WI38 (cell line): ENCODE results near the gene FSIP1.

ENCODE experiments used
- H3K4me3 ChIP-seq: 2 replicates; pipeline ENCODE4 v1.5.1; 2011; ENCODE audit warnings: low read depth, mild to moderate bottlenecking, control low read depth, low read length
- CTCF ChIP-seq: IDR thresholded peaks from 2 replicates; pipeline ENCODE4 v1.5.1; 2012; ENCODE audit warnings: low read depth, mild to moderate bottlenecking, control low read depth, low read length

The FSIP1 gene

DNA sequence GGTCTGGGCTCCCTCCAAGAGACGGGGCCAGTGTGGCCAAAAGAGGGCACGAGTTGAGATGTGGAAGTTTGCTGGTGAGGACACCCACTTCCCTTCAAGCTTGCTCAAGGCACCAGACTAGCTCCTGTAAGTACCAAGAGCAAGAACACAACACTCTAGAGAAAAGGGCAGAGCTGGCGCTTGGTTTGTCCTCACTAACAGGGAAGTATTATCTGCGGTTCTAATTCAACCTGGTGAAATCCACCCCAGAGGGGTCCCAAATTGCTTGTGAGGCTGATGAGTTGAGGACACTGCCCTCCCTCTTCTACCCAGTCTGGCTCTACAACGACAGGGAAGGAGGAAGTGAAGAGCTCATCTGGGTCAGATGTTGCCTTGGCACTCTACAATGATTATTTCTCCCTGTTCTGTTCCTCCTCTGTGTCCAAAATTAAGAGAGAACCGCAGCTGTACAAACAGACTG is 16.9 kb upstream of the FSIP1 start:
- no peak overlapping the region for H3K4me3 ChIP-seq
- no peak for TF ChIP-seq CTCF

DNA sequence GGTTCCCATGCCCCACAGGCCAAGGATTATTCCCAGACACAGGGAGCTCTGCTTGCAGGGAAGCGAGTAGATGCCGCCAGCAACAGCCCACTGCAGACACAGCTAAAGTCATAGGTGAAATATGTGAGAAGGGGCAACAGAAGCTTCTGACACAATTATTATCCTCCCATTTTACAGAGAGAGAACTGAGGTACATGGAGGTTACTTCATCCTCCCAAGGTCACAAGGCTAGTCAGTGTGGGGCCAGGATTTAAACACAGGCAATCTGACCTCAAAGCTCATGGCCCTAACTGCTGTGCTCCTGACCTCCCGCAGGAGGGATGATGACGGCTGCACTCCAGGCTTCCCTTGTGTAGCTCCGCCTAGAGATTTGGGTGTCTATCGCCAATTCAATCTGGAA is 15.7 kb upstream of the FSIP1 start:
- TF ChIP-seq CTCF = no peak
- no peak overlapping the region for H3K4me3 ChIP-seq

DNA sequence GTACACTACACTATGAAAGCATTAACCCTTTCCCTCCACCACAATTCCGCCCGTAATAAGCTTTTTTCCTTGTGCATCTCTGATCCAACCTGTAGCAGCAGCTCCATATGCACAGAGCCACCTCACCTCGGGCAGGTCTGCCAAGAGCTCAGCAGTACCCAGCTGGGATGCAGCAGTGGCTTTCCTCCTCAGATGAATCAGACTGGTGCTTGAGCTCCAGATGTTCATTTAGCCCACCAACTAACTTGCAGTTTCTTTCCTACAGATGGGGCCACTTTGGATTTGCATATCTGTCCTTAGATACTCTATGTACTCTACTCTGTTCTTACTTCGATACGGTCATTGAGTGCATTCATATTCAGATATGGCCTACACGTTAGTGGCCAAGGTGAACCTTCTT is 14.8 kb upstream of the FSIP1 start:
- H3K4me3 ChIP-seq = no peak overlapping the region
- TF ChIP-seq CTCF = no peak

- no peak overlapping the region for H3K4me3 ChIP-seq
- TF ChIP-seq CTCF = no peak
These were observed 14.0 kb upstream of the FSIP1 start for GRCh38 chr15:39796601-39797000.

DNA sequence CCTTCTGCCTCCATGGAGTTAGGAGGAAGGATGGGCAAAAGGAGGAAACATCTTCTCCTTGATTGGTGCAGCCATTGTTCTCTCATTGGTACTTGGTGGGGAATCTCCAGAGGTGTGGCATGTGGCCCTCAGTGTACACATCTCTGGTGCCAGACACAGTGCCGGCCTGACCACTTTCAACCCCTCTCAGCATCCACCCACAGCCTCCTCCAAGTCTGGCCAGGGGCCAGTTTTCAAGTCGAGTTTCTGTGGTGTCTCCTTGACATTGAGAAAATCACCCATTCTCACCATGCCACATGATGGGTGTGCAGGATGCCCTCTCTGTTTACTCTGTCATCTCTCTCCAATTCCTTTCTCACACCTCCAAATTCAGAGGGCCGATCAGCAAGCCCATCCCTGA is 12.8 kb upstream of the FSIP1 start:
- H3K4me3 ChIP-seq = no peak overlapping the region
- TF ChIP-seq CTCF = no peak

GRCh38 chr15:39794954-39795353 is 12.3 kb upstream of the FSIP1 start:
- H3K4me3 ChIP-seq = no peak overlapping the region
- no peak for TF ChIP-seq CTCF

GRCh38 chr15:39793923-39794322 is 11.3 kb upstream of the FSIP1 start:
- H3K4me3 ChIP-seq = no peak overlapping the region
- no peak for TF ChIP-seq CTCF
